Measurements from ENCODE around the gene SLC22A23. TPM values are rescaled to one million over a fixed set of nuclear protein-coding genes. Genes with fewer than 3 reads are reported as not detected.

Gene SLC22A23
- total and polyA plus RNA-seq, 8 donors = 4.9 to 27.9 (median 14.2) TPM

DNA sequence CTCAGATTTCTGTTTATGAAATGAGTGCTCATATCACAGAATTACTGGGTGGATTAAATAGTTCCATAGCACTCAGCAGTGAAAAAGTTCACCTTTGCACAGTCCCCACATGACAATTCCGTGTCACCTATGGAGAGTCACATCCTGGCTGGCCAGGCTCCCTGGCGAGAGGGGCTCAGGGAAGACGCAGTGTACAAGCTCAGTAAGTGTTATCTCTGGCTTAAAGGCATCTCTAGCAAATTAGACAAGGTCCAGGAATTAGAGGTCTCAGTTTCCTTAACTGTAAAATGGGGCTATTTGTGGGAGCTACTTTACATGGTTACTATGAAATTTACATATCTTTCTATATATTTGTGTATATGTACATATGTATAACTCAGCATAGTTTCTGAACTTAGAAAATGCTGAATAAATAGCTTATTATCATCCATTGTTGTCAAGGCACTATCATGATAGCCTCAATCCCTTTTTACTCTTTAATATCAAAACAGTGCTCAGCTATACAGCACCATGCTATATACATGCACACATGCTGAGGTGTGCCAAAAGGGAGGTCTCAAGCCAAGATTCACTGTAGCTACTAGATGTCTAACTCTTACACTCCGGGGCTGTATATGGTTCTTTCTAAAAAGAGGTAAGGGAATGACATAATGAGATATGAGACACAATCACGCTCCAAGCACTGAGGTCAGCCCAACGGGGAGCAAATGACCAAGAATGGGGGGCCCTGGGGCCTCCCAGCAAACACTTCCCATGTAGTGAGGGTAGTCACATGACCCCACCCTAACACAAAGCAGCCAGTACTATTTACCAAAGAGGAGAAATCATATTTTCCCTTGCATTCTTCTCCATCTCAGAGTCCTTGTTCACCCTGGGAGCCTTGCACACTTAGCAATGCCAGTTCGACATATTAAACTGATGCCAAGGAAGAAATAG is 59.4 kb downstream of the SLC22A23 start:
- Histone ChIP-seq H3K36me3 (no peaks in the 10 kb centered on the region), H3K9me3 (no peaks in the 10 kb centered on the region), H3K4me3 (no peak overlapping the region), H3K4me1 (peaks cover 19 to 48% (median 38%) of the 10 kb centered on the region in 3 donors), H3K27ac (peak overlapping the region in 2 of 4 donors; percentile 53 to 59), H3K27me3 (no peaks in the 10 kb centered on the region)
- TF ChIP-seq, protein P1, sequence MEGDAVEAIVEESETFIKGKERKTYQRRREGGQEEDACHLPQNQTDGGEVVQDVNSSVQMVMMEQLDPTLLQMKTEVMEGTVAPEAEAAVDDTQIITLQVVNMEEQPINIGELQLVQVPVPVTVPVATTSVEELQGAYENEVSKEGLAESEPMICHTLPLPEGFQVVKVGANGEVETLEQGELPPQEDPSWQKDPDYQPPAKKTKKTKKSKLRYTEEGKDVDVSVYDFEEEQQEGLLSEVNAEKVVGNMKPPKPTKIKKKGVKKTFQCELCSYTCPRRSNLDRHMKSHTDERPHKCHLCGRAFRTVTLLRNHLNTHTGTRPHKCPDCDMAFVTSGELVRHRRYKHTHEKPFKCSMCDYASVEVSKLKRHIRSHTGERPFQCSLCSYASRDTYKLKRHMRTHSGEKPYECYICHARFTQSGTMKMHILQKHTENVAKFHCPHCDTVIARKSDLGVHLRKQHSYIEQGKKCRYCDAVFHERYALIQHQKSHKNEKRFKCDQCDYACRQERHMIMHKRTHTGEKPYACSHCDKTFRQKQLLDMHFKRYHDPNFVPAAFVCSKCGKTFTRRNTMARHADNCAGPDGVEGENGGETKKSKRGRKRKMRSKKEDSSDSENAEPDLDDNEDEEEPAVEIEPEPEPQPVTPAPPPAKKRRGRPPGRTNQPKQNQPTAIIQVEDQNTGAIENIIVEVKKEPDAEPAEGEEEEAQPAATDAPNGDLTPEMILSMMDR (IDR thresholded peaks at IDR 0.05) = no peak
- FAIRE-seq (no peak), ATAC-seq (peak in 2 of 4 donors; percentile 2 to 18), DNase-seq (no peak)
- intact Hi-C loops (cut with DNase I) = no loop called here
- 68 to 77% methylated on average over 7 of the region's 7 CpGs for WGBS, 2 donors

DNA sequence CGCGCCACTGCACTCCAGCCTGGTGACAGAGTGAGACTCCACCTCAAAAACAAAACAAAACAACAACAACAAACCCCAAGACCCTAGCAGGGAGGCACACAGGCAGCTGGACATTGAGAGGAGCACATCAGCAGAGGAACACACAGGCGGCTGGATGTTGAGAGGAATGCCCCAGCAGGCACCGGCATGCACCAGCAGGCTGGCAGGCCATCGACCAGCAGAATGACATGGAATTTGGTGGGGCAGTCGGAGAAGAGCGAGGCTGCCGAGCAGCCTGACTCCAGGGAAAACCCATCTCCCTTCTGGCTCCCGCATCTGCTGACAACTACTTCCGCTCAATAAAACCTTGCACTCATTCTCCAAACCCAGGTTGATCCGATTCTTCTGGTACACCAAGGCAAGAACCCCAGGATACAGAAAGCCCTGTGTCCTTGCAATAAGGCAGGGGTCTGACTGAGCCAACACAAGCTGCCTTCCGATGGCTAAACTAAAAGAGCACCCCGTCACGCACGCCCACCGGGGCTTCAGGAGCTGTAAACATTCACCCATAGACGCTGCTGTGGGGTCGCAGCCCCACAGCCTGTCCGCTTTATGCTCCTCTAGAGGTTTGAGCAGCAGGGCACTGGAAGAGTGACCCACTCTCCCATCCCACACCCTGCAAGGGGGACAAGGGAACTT is 60.2 kb downstream of the SLC22A23 start:
- ATAC-seq (no peak), DNase-seq (no peak), FAIRE-seq (no peak)
- Histone ChIP-seq H3K27ac (no peak overlapping the region), H3K27me3 (no peaks in the 10 kb centered on the region), H3K4me3 (no peak overlapping the region), H3K36me3 (no peaks in the 10 kb centered on the region), H3K4me1 (peaks cover 17 to 41% (median 35%) of the 10 kb centered on the region in 3 donors), H3K9me3 (no peaks in the 10 kb centered on the region)
- intact Hi-C loops (cut with DNase I) = no loop called here
- 94 to 96% methylated on average over 19 of the region's 19 CpGs for WGBS, 2 donors
- TF ChIP-seq, protein P1 (IDR thresholded peaks at IDR 0.05) = no peak

DNA sequence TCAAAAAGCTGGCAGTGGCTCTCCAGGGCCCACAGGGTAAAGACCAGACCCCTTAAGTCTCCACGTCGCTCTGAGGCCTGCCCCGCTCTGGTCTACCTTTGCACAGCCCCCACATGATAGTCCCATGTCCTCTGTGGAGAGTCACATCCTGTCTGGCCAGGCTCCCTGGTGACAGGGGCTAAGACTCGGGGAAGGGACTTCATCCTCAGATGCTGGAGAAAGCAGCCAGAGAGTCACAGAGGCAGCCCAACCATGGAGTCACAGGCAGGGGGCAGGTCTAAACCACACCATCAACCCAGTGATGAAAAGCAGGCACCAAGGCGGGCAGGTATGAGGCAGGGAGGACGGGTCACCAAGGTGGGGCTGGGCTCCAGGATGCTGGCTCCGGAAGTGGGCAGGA is 62.2 kb downstream of the SLC22A23 start:
- 94% methylated on average over 7 of the region's 7 CpGs for WGBS, 2 donors
- Histone ChIP-seq H3K27ac (no peak overlapping the region), H3K27me3 (no peaks in the 10 kb centered on the region), H3K9me3 (no peaks in the 10 kb centered on the region), H3K4me1 (peaks cover 17 to 39% (median 34%) of the 10 kb centered on the region in 3 donors), H3K4me3 (no peak overlapping the region), H3K36me3 (no peaks in the 10 kb centered on the region)
- TF ChIP-seq, protein P1 (IDR thresholded peaks at IDR 0.05) = no peak
- FAIRE-seq (no peak), ATAC-seq (no peak), DNase-seq (no peak)
- intact Hi-C loops (cut with DNase I) = no loop called here

DNA sequence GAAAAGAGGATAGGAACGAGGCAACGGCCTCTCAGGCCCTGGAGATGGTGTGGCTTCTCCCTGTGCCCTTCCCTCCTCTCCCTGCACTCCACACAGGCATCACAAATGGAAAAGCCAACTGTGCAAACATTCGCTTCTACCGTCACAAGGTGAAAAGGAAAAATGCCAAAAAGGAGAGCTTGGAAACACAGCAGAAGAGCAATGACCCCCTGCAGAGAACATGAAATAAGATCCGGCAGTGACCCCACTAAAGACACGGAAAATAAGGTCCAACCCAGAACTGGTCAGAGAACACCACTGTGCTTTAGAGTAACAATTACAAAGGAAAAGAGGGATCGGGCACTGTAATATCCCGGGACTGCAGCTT is 63.0 kb downstream of the SLC22A23 start:
- FAIRE-seq (no peak), ATAC-seq (peak; percentile 60 to 76 (median 72)), DNase-seq (peak in 1 of 6 donors; percentile 36)
- Histone ChIP-seq H3K36me3 (no peaks in the 10 kb centered on the region), H3K9me3 (no peaks in the 10 kb centered on the region), H3K4me3 (no peak overlapping the region), H3K27me3 (no peaks in the 10 kb centered on the region), H3K4me1 (peaks cover 17 to 31% (median 25%) of the 10 kb centered on the region in 3 donors), H3K27ac (no peak overlapping the region)
- WGBS, 2 donors = 27 to 36% methylated on average over 8 of the region's 8 CpGs
- TF ChIP-seq, protein P1 (IDR thresholded peaks at IDR 0.05) = no peak
- intact Hi-C loops (cut with DNase I) = no loop called here
